ELR (cell line): ENCODE measurements around the gene ZBTB40.

Experiments used
- DNase-seq: peaks from one replicate; pipeline ENCODE4 v3.0.0-alpha.2; 2015; ENCODE audit warnings: low read depth

ZBTB40 gene, protein sequence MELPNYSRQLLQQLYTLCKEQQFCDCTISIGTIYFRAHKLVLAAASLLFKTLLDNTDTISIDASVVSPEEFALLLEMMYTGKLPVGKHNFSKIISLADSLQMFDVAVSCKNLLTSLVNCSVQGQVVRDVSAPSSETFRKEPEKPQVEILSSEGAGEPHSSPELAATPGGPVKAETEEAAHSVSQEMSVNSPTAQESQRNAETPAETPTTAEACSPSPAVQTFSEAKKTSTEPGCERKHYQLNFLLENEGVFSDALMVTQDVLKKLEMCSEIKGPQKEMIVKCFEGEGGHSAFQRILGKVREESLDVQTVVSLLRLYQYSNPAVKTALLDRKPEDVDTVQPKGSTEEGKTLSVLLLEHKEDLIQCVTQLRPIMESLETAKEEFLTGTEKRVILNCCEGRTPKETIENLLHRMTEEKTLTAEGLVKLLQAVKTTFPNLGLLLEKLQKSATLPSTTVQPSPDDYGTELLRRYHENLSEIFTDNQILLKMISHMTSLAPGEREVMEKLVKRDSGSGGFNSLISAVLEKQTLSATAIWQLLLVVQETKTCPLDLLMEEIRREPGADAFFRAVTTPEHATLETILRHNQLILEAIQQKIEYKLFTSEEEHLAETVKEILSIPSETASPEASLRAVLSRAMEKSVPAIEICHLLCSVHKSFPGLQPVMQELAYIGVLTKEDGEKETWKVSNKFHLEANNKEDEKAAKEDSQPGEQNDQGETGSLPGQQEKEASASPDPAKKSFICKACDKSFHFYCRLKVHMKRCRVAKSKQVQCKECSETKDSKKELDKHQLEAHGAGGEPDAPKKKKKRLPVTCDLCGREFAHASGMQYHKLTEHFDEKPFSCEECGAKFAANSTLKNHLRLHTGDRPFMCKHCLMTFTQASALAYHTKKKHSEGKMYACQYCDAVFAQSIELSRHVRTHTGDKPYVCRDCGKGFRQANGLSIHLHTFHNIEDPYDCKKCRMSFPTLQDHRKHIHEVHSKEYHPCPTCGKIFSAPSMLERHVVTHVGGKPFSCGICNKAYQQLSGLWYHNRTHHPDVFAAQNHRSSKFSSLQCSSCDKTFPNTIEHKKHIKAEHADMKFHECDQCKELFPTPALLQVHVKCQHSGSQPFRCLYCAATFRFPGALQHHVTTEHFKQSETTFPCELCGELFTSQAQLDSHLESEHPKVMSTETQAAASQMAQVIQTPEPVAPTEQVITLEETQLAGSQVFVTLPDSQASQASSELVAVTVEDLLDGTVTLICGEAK

DNA sequence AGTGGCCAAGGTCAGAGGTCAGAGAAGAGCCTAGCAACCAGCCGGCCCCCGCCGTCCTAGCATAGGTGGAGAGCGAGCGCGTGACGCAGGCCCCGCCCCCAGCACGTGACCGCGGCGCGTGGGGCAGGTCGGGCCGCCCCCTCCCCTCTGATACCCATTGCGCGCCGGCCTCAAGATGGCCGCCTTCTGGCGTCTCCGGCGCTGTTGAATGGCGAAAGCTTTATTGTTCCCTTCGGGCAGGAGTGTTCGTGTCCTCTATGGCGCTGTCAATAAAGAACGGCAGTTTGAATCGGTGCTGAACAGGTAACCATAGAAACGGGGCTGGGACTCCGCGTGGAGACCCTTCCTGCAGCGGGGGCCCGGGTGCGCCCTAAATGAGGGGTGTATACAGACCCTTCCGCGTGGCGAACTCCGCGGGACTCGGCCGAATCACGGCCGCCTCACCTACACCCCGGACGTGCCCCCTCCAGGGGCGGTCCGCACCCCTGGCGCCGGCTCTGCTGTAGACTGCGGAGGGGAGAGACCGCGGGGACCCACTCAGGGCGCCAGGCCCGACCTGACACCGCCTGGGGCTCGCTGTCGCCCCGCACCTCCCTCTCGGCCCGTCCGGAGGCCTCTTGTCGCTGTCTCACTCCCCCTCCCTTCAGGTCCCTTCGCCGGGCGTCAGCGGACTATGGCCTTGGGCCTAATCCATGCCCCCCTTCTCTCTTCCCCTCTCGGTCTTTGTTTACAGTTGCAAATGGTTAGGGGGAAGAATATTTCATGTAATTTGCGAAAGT, at the start of gene ZBTB40:
TSS of gene ZBTB40 (plus strand) at position 150 of the 779 bp plus-strand sequence. CDS start 38,098 bp downstream, outside the sequence.
- DNase-seq = peak; percentile 94

DNA sequence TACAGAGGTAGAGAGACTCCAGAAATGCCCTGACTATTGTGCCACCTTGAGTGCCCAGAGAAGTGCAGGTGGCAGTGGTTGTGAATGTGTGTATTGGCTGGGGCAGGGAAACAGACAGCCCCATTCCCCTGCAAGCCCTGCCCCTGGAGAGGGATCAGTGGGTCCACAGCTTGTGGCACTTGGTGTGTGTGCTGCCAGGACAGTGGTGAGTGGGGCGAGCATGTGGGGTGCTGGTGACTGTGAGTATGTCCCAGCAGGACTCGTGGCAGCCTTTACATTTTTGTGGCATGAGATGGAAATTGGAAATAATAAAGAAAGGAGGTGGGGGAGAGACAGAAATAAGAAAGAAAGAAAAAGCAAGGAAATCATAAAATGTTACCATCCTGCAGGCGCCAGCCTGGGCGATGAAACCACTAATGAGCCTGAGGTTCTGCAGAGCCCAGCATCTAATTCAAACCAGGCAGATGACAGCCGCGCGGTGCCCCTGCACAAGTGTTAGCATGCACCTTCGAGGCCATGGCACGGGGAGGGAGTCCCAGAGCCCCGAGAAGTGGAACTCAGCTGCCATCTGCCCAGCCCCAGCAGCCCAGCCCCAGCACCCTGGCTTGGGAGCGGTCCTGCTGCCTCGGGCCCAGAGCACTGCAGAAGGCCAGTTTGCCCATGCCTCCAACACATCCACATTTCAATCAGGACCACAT, 49.1 kb upstream of the ZBTB40 start:
- no peak for DNase-seq

DNA sequence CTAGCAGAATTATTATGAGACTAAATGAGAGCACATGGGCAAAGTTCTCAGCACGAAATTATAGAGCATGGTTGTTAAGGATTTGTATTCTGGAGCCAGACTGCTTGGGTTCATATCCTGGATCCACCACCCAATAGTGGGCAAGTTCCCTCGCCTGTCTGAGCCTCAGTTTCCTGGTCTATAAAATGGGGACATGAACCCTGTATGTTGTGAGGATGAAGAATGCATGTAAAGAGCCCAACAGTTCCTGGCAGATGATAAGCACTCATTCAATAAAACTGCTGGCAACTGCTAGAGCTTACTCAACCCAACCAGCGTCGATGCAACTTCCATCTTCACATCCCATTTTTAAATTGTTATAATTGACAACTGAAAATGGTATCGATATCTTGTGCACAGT, 47.2 kb upstream of the ZBTB40 start:
- DNase-seq = no peak

DNA sequence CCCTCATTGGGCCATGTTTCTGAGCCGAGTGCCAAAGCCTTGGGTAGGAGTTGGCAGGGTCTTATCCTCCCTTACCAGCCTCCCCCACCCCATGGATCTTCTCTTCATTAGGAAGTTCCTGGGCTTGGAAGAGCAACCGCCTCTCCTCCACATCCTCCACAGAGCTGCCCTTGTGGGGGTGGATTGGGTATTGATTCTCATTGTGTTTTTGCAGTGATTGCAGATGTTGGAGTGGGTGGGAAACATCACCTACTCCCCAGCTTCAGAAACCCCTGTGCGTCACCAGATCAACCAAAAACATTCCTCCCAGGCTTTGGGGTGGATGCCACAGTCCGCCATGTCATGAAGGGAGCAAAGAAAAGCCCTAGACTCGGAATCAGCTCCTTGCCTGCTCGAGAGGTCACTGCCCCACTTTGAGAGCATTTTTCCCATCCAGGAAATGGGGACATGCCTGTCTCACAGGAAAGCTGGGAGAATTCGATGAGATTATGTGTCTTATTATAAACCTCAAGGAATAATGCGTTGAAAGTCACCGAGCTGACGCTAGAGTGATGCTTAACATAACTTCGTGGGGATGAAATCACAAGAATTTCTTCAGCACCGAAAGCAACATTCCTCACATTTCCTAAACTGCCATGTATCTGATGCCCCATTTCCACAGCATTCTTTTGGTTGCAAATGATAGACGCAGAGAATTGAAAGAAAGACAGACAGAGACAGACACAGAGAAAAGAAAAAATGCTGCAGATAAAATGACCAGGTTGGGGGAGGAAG, 44.7 kb upstream of the ZBTB40 start:
- no peak for DNase-seq

DNA sequence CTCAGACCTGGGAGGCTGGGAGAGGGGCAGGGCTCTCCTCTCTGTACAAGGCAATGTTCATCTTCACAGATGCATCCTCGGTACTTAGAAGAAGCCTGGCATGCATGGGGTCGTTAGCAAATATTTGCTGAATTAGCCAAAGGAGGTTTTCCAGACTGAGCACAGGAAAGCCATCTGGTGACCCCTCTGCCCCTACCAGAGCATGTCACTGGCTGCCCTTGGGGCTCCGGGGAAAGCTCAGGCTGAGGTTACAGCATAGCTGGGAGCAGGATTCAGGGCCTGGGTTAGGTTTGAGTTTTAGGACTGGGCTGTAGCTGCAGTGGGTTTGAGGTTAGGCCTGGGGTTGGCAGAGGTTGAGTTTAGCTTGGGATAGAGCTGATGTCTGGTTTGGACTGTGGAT, 43.4 kb upstream of the ZBTB40 start:
- DNase-seq = no peak

DNA sequence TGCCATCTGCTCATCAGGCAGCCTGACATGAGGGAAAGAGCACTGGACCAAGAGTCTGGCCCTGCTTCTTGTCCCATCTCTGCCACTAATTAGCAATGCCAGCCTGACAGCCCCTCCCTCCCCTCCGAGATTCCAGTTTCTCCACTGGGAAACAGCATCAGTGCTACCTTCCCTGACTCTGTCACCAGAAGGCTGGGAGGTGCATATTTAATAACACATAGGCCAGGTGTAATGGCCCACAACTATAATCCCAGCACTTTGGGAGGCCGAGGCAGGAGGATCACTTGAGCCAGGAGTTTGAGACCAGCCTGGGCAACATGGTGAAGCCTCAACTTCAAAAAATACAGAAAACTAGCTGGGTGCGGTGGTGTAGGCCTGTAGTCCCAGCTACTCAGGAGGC, 41.2 kb upstream of the ZBTB40 start:
- DNase-seq = no peak

DNA sequence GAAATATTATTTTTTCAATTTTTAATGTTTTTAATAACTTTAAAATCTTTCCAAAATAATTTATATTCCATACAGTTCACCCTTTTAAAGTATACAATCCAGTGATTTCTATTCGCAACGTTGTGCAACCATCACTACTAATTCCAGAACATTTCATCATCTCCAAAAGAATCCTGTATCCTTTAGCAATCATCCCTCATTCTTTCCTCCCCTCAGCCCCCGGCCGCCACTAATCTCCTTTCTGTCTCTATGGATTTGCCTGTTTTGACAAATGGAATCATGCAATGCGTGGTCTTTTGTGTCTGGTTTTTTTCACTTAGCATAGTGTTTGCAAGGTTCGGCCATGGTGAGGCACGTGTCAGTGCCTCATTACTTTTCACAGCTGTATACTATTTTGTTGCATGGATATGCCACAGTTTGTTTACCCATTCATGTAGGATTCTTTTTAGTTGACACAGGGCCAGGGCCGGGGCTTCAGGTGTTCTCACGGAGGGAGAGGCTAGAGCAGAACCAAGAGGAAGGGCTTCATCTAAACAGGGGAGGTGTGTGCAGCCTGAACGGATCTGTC, 40.6 kb upstream of the ZBTB40 start:
- no peak for DNase-seq

DNA sequence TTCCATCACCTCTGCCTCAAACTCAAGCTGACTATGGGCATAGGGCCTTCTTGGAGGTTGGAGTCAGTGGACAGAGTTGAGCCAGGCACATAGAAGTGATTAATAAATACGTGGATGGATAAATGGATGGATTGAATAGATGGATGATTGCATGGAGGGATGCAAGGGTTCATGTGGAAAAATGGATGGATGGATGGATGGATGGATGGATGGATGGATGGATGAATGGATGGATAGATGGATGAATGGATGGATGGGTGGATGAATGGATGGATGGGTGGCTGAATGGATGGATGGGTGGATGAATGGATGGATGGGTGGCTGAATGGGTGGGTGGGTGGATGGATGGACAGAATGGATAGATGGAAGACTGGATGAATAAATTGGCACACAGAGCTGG, 40.1 kb upstream of the ZBTB40 start:
- no peak for DNase-seq

DNA sequence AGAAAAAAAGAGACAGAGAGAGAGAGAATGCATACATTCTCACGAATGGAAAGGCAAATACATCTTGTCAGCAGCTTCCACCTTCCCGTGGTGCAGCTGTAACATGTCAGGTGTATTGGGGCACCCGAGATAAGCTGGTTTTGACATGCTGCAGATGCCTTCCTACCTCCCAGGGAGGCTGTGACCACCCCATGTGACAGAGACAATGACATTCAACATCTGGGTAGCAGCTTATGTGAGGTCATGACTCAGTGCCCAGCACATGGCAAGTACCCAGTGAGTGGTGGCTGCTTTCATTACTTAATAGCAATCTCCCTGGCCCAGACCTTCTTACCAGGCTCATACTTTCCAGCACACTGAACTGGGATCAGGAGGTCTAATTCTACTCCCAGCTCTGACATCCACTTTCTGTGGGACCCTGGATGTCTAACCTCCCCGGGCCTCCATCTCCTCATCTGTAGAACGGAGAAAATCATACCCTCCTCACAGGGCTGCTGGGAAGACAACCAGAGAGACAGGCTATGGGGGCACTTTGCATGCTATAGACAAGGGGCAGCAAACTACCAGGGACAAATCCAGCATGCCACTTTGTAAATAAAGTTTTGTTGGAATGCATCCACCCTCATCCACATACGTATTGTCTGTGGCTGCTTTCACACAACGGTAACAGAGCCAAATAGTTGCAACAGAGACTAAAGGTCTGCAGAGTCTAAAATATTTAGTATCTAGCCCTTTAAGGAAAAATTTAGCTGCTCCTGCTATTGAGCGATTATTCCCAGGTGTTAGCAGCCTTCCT, 38.5 kb upstream of the ZBTB40 start:
- DNase-seq = peak; percentile 31

DNA sequence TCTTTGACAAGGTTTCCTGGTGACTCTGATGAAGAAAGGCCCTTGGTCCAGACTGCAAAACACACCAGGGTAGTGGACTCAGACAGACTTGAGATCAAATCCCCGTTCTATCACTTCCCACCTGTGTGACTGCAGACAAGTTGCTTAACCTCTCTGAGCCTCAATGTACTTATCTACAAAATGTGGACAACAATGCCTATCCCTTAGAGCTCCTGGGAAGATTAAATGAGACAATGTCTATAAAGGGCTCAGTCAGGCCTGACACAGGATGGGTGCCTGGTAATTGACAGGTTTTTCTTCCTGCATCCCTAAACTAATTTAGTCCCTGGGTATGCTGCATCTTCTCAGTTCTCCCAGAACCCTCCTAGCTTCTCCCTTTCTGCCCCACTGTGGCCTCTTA, 37.9 kb upstream of the ZBTB40 start:
- no peak for DNase-seq

DNA sequence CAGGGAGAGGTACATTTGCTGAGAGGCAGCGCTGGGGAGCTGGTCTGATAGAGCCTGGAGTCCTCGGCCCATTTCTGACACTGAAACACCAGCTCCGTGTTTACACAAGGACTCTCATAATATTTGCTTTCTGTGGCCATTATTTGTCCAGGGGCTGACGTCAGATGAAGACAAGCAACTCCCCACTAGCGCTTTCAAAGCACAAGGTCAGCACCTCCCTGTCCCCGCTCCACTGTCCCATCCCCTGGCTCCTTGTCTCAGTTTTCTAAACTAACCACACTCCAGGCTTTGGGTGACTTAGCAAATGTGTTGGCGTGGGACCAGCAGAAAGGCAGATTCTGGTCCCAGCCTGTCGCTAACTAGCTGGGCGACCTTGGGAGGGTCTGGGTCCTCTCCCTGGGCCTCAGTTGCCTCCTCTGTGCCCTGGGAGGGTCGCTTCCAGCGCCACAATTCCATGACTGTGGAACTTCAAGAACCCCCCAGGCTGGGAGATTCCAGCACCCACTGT, 37.4 kb upstream of the ZBTB40 start:
- DNase-seq = no peak

DNA sequence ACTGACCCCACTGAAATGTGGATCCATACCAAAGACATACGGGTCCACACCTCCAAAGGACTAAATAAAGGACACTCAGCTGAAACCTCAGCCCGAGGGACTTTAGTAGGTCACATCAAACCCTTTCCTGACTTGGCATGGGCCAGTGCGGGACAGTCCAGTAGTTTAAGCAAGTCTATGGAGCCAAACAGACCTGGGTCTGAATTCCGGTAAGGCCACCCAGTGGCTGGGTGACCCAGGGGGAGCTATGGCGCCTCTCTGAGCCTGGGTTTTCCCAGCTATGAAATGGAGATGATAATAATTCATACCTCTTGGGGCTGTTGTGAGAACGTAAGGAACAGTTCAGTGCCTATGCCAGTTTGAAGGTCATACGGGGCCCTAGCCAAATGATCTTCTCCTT, 36.2 kb upstream of the ZBTB40 start:
- DNase-seq = no peak

DNA sequence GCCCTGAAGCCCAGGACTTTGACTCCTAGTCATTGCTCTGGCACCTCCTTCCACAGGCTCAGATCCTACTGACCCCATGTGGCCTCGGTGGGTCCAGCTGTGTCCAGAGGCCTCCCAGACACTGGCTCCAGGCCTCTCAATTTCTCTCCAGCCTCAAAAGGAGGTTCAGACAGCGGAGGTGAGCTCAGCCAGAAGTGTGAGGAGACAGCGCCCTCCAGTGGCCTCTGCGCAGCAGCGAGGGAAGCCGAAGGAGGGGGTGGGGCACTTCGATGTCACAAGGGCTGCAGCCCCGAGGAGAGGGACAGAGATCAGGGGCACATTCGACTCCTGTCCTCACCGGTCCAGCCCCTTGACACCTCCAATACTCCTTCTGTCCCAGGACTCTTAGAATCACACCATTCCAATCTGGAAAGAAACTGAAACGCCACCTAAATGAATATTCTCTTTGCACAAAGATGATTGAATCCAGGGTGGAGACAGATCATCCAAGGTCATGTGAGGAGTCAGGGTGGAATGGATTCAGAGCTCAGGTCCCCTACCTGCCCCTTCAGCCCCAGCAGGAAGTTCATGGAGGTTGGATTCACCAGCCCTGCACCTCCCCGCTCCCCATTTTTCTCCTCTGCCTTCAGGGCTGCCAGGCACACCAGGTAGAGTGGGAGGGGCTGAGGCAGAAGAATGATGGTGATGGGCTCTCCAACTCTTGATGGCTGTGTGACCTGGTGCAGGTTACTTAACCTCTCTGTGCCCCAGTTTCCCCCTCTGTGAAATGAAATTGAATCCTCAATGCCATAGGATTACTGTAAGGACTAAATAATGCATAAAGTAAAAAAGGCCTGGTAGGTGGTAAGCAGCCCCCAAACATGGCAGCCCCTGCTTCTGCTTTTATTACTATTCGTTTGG, 34.8 kb upstream of the ZBTB40 start:
- DNase-seq = peak; percentile 77

DNA sequence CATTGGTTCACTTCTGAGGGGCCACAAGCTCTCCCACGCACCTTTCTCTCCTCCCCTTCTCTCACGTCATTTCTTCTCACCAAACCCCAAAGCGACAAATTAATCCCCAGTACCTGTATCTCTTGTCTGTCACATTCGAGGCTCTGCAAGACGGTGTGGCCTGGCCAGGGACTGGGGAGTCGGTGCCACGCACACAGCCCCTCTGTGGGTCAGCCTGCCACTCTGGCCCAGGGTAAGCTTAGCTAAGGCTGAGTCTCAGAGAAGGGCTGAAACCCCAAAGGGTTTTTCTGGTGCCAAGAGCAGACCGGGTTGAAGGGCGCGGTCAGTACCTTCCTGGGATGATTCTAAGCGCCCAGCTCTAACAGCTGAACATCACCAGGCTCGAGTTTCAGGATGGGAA, 34.2 kb upstream of the ZBTB40 start:
- no peak for DNase-seq

DNA sequence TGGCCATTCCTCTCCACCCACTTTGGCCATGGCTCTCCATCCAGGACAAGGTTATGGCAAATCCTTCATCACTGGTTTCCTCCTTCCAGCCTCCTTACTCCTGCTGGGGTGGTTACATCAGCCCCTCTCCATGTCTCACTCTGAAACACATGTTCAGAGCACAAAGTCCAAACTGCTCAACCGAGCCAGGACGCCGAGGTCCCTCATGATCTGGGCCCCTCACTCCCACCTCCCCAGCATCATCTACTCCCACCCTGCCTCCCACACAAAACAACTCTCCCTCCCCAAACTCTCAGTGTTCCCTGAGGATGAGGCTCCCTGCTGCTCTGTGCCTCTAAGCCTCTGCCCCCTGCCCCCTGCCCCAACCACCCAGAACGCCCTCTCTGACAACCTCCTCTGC, 33.3 kb upstream of the ZBTB40 start:
- no peak for DNase-seq

DNA sequence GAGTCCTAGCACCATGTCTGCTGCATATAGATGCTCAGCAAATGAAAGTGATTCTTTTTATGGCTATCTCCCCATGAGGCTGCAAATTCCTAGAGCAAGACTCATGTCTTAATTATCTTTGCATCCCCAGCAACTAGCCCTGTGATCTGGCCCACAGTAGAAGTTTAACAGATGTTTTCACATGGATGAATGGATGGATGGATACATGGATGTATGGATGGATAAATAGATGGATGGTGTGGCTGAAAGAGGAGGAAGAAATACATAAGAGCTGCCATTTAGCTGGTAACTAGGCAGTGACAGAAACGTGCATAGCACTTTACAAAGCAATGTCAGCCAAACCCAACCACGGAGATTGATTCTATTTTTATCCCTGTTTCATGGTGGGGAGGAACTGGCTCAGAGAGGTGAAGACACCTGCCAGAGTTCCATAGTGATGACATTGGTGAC, 32.7 kb upstream of the ZBTB40 start:
- peak; percentile 45 for DNase-seq

DNA sequence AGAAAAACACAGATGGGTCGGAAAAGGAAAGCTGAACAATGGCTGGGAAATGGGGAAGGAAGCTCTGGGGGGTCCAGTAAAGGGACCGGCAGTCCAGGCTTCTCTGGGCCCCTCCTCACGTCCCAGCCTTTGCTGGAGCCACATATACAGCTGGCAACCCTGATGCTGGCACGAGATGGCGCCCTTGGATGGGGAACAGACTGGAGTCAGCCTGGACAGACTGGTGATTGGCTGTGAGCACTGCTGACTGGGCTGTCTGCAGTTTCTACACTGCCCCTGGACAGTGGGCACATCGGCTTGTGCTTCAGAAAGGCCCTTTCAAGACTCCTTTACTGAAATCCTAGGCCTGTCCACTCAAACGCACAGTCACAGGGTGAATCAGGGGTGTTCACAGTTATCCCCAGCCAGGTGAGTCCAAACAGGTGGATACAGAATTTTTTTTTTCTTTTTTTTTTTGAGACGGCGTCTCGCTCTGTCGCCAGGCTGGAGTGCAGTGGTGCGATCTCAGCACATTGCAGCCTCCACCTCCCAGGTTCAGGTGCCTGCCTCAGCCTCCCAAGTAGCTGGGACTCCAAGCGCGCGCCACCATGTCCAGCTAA, 31.1 kb upstream of the ZBTB40 start:
- peak; percentile 80 for DNase-seq
